Activated T-helper 1 cell treated with Interleukin-2 at 50 U/mL for 16 hours (primary cell): ENCODE data around the gene TENM3.

ENCODE experiments used
- DNase-seq: peaks from one replicate; pipeline ENCODE4 v3.0.0-alpha.2; 2020; ENCODE audit warnings: low read depth

Gene TENM3

GRCh38 chr4:182567119-182567518 is 323.9 kb downstream of the TENM3 start:
- DNase-seq: no peak

GRCh38 chr4:182569561-182569960 is 326.4 kb downstream of the TENM3 start:
- DNase-seq: no peak

DNA sequence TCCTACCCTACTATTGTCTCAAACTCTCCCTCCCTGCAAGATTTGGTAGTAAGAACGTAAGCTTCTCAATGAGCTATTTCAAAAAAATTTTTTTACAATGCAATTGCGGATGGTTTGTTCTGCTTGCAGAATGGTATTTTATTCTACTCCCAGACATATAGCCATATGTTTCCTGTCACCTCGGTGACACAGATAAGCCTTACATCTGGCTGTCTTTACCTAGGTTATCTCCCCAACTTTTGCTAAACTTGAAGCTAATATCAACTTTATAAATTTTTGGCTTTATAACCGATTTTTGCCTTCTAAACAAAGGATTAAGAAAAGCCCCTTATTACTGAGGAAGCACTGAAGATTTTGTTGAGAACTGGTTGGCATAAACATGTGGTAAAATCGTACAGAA is 331.5 kb downstream of the TENM3 start:
- DNase-seq: no peak

- no peak for DNase-seq
Observed at GRCh38 chr4:182575225-182575624, 332.0 kb downstream of the TENM3 start.

DNA sequence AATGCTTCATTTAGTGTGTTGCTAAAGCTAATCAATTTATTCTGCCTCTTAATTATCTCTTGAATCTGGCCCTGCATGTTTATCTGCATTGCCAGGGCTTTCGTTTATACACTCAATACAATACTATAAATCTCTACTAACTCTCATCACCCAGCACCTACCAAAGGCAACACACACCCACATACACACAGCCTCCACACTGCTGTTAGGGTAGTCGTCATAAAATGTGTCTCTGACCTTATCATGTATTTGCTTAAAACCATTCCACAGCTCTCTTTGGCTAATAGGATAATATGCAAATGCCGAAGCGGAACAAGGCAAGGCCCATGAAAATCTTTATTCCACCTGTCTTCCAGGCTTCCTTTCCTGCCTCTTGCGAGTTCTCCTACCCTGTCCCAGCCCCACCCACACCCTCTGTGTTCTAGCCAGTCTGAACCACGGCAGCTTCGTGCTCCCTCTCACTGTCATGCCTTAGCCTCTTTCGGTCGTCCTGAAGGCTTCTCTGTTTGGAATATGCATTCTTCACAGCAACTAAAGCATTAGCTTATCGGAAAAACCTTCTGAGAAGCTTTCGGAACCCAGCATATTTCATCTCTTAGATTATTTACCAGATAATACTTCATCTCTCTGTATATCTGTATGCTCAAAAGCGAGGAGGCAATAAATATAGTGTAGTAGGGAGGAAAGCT is 333.5 kb downstream of the TENM3 start:
- no peak for DNase-seq

DNA sequence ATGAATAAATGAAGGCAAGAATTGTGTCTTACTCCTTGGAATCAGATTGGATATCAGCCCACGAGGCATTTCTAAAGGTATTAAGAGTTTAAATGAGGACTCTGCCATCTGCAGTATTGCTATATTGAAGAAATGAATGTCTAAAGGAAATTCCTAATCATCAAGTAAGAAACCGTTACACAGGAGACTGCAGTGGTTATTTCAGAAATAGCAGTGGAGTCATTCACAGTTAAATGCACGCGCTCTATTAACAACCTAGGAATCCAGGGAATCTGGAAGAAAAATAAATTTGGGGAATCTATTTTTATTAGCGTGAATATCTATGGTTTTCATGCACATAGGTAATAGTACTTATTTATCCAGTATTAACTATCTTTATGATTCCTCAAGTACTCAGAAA is 334.2 kb downstream of the TENM3 start:
- no peak for DNase-seq

- DNase-seq: no peak
Observed at GRCh38 chr4:182578402-182578801, 335.2 kb downstream of the TENM3 start.

GRCh38 chr4:182582245-182582644 is 339.0 kb downstream of the TENM3 start:
- no peak for DNase-seq

DNA sequence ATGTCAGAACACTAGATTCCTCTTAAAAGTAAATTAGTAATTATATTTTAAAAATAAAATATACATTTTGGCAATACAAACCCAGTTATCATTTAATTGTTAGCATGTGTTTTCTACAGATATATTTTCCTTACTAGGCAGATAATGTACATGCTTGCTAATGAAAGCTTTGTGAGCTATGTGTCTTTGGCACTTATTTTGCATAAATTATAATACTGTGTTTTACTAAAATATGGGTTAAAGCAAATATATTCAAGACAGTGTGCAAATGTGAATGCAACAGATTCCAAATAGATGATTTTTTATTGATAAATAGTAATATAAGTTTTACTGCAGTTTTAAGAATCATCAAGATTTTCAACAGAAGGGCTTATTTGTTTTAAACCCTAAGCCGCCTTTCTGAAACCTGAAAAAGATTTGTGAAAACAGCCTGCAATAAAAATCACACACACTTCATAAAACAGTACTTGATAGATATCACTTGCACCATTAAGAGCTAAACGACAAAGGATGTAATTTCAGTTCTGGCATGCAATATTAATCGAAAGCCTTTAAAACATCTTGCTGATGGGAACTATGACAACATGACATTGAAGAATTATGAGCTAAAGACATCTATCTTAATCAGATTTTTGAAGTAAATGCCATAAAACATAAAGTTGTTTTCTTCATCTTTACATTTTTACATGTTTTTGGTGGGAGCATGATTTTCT is 340.7 kb downstream of the TENM3 start:
- DNase-seq: no peak

DNA sequence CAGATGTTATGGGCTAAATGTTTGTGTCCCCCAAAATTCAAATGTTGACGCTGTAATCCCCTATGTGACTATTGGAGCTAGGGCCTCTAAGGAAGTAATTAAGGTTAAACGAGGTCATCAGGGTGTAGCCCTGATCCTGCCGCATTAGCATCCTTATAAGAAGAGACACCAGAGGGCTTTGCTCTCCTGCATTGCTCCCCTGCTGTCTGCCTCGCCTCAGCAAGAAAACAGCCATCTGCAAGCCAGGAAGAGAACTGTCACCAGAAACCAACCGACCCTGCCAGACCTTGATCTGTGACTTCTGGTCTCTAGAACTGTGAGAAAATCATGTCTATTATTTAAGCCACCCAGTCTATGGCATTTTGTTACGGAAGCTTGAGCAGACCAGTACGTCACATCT is 342.1 kb downstream of the TENM3 start:
- DNase-seq: no peak

GRCh38 chr4:182589100-182589499 is 345.9 kb downstream of the TENM3 start:
- no peak for DNase-seq

- no peak for DNase-seq
Observed at GRCh38 chr4:182593402-182593801, 350.2 kb downstream of the TENM3 start.

DNA sequence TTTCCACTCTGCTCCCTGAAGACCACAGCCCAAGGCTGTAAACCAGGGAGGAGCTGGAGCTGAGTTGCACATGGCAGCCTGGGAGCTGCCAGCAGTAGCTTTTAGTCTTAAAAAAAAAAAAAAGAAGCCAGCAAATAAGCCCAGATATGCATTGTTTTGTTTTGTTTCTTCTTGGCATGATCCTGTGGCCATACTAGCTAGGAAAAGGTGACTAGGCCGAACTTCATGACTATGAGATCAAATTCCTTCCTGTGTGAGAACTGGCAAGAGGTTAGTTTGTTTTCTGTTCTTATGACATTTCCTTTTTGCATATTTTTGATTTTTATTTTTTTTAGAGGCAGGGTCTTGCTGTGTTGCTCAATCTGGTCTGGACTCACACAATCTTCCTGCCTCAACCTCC is 350.7 kb downstream of the TENM3 start:
- no peak for DNase-seq

- no peak for DNase-seq
Observed at GRCh38 chr4:182600093-182600492, 356.9 kb downstream of the TENM3 start.

GRCh38 chr4:182600856-182601255 is 357.7 kb downstream of the TENM3 start:
- DNase-seq: no peak

DNA sequence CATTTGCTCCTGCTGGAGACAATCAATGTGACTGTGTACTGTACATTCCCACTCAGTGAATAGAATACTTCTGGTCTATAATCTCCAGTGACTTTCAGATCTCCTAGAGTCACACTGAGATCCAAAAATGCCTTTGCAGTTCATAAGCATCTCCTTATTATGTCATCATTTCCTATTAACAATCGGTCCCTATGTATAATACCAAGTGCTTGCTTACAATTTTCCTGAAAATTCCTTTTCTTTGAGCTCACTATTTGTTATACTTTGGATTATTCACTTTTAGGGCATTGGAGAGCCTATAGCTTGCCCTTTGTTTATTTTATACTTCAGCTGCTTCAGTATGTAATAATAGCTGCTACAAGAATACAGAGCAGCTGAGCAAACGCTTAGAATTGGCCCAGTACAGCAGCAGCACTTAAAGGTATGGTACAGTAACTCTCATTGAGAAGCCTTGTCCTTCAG is 361.0 kb downstream of the TENM3 start:
- DNase-seq: no peak

DNA sequence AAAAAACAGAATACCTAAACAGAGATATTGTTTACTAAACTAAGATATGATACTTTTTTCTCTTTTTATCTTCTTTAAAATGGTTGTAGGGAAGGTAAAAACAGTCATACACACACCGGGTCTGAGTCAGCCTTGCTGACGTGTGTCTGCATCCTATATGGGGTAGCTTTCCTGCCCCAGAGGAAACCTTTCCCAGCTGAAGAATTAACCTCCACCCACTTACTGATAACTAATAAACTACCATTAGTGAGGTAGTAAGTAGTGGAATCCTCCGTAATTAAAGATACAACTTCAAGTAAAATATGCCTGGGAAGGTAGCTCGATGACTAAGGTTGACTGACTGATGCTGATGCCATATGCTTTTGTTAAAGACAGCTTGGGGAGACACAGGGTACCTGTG is 361.8 kb downstream of the TENM3 start:
- DNase-seq: no peak

GRCh38 chr4:182608525-182608924 is 365.3 kb downstream of the TENM3 start:
- DNase-seq: no peak

DNA sequence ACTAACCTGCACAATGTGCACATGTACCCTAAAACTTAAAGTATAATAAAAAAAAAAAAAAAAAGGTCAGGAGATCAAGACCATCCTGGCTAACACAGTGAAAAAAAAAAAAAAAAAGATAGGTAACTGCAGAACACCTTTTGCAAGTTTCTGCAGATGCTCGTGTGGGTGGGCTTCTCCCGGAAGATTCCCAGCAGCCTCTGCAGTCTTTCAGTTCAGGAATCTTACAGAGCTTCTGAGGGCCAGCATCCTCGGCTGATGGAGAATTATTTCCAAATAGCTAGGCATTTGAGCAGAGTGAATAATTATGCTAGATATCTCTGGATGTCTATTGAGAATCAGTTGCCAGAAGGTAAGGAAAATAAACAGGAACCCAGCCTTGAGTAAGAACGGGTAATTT is 373.3 kb downstream of the TENM3 start:
- DNase-seq: no peak

DNA sequence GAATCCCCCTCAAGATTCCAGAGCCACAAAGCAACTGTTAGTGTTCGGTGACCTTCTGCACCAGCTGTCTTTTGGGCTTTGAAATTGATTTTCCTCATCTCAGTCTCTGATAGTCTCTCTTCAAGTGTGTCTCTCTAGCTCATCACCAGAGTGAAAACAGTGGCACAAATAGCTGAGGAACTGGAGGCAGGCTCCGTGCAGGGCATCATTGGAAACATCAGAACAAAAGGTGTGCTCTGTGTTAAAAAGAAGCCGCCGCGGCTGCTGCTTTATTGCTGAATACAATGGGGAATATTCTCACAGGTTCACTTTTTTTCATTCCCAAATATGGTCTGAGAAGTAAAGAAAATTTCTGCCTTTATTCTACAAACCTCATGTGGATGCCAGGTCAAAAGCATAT is 376.5 kb downstream of the TENM3 start:
- no peak for DNase-seq

GRCh38 chr4:182620111-182620980 is 377.1 kb downstream of the TENM3 start:
- no peak for DNase-seq

DNA sequence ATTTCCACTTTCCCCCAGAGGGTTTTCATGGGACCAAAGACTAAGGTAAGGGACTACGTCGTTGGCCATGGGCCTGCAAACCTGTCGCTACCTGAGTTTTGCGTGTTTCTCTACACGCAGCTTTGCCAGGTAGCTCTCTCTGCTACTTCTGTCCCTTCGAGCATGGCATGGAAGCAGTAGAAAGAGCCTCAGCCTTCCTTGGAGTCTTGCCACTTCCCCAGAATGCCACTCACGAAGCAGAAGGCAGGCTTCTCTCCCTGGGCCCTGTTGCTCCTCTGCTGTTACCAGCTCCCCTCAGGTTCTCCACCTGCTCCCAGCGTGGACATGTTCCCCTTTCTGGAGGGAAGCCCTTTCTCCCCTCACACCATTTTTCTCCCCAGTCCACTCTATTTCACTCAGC is 381.1 kb downstream of the TENM3 start:
- DNase-seq: no peak

- no peak for DNase-seq
Observed at GRCh38 chr4:182625193-182625592, 382.0 kb downstream of the TENM3 start.
